DOHH2 (cell line): ENCODE results near the gene AGBL1.

Source experiments
- H3F3A ChIP-seq: fragments of 200-600 bp; sonication (generic), shearing (Covaris generic); 2 replicates; pipeline ENCODE4 v1.6.0; 2016; ENCODE audit warnings: antibody characterized with exemption, mild to moderate bottlenecking; ENCODE audit not compliant: control insufficient read depth, insufficient read depth
- H3K27ac ChIP-seq: fragments of 200-600 bp; sonication (generic); 2 replicates; pipeline ENCODE4 v1.5.1; 2014; ENCODE audit warnings: low read depth, mild to moderate bottlenecking, low read length, moderate library complexity
- H3K27me3 ChIP-seq: fragments of 200-600 bp; sonication (generic); 2 replicates; pipeline ENCODE4 v1.6.1; 2014; ENCODE audit warnings: mild to moderate bottlenecking, low read length, mixed read lengths; ENCODE audit not compliant: control insufficient read depth
- H3K36me3 ChIP-seq: fragments of 200-600 bp; sonication (generic); 2 replicates; pipeline ENCODE4 v1.6.1; 2014; ENCODE audit warnings: mild to moderate bottlenecking, low read length, moderate library complexity, mixed read lengths; ENCODE audit not compliant: control insufficient read depth
- H3K4me1 ChIP-seq: fragments of 200-600 bp; sonication (generic); 2 replicates; pipeline ENCODE4 v1.6.1; 2014; ENCODE audit warnings: mild to moderate bottlenecking, low read length, mixed read lengths; ENCODE audit not compliant: control insufficient read depth
- H3K4me2 ChIP-seq: fragments of 200-600 bp; sonication (generic); 2 replicates; pipeline ENCODE4 v1.6.0; 2014; ENCODE audit warnings: mild to moderate bottlenecking, low read length, moderate library complexity
- H3K4me3 ChIP-seq: fragments of 200-600 bp; sonication (generic); 2 replicates; pipeline ENCODE4 v1.5.1; 2014; ENCODE audit warnings: mild to moderate bottlenecking, low read length, mixed read lengths
- H3K79me2 ChIP-seq: fragments of 200-600 bp; sonication (generic); 2 replicates; pipeline ENCODE4 v1.6.1; 2014; ENCODE audit warnings: mild to moderate bottlenecking, low read length, mixed read lengths; ENCODE audit not compliant: control insufficient read depth
- H3K9me2 ChIP-seq: fragments of 200-600 bp; sonication (generic); replicated peaks from 2 replicates; pipeline ENCODE4 v1.6.1; 2014; ENCODE audit warnings: mild to moderate bottlenecking, low read length, mixed read lengths; ENCODE audit not compliant: control insufficient read depth
- H3K9me3 ChIP-seq: fragments of 200-600 bp; sonication (generic); 2 replicates; pipeline ENCODE4 v1.6.1; 2014; ENCODE audit warnings: antibody characterized with exemption, low read length, mixed read lengths; ENCODE audit not compliant: control insufficient read depth, insufficient read depth
- H4K20me1 ChIP-seq: fragments of 200-600 bp; sonication (generic); 2 replicates; pipeline ENCODE4 v1.6.0; 2014; ENCODE audit warnings: low read depth, mild to moderate bottlenecking, antibody characterized with exemption, low read length, moderate library complexity; ENCODE audit not compliant: control insufficient read depth, insufficient read depth
- CTCF ChIP-seq: fragments of 200-600 bp; sonication (generic); IDR thresholded peaks from one replicate; pipeline ENCODE4 v1.5.1; 2014; ENCODE audit warnings: antibody characterized with exemption, mild to moderate bottlenecking, low read depth, low read length; ENCODE audit not compliant: poor library complexity, severe bottlenecking
- EZH2phosphoT487 ChIP-seq: fragments of 200-600 bp; sonication (generic); IDR thresholded peaks from 2 replicates; pipeline ENCODE4 v1.6.1; 2017; ENCODE audit warnings: borderline replicate concordance, mild to moderate bottlenecking, antibody characterized with exemption, low read length, moderate library complexity, mixed read lengths

The AGBL1 gene

GRCh38 chr15:86066174-86066834 is 13.4 kb upstream of the AGBL1 start:
- Histone ChIP-seq H4K20me1 (no peaks in the 10 kb centered on the region), H3K9me2 (no peaks in the 10 kb centered on the region), H3K4me3 (no peak overlapping the region), H3K4me1 (no peaks in the 10 kb centered on the region), H3K9me3 (no peaks in the 10 kb centered on the region), H3K27me3 (no peaks in the 10 kb centered on the region), H3K27ac (no peak overlapping the region), H3F3A (no peaks in the 10 kb centered on the region), H3K36me3 (no peaks in the 10 kb centered on the region), H3K79me2 (no peaks in the 10 kb centered on the region), H3K4me2 (no peak overlapping the region)
- TF ChIP-seq CTCF (no peak), EZH2phosphoT487 (no peak)

- H3K4me2 ChIP-seq = no peak overlapping the region
- no peaks in the 10 kb centered on the region for H3K36me3 ChIP-seq
- H3F3A ChIP-seq = no peaks in the 10 kb centered on the region
- H4K20me1 ChIP-seq = no peaks in the 10 kb centered on the region
- H3K4me1 ChIP-seq = no peaks in the 10 kb centered on the region
- TF ChIP-seq EZH2phosphoT487 (no peak), CTCF (no peak)
- H3K9me2 ChIP-seq = no peaks in the 10 kb centered on the region
- H3K4me3 ChIP-seq = no peak overlapping the region
- no peak overlapping the region for H3K27ac ChIP-seq
- no peaks in the 10 kb centered on the region for H3K79me2 ChIP-seq
- no peaks in the 10 kb centered on the region for H3K9me3 ChIP-seq
- H3K27me3 ChIP-seq = no peaks in the 10 kb centered on the region
Measured at GRCh38 chr15:86073281-86073680, 6.4 kb upstream of the AGBL1 start.

- Histone ChIP-seq H3K36me3 (no peaks in the 10 kb centered on the region), H3K79me2 (no peaks in the 10 kb centered on the region), H3K9me2 (no peaks in the 10 kb centered on the region), H3K27ac (no peak overlapping the region), H3F3A (no peaks in the 10 kb centered on the region), H3K9me3 (no peaks in the 10 kb centered on the region), H4K20me1 (no peaks in the 10 kb centered on the region), H3K27me3 (no peaks in the 10 kb centered on the region), H3K4me1 (no peaks in the 10 kb centered on the region), H3K4me3 (no peak overlapping the region), H3K4me2 (no peak overlapping the region)
- no peak for TF ChIP-seq EZH2phosphoT487
- TF ChIP-seq CTCF = no peak
Measured at GRCh38 chr15:86076468-86076867, 3.2 kb upstream of the AGBL1 start.
